VCaP (cell line): ENCODE measurements around the gene ABI1.

Experiments used
- H3K27ac ChIP-seq: fragments of 450-650 bp; 2 replicates; pipeline ENCODE4 v1.5.1; 2017
- TF ChIP-seq, protein P1 (sequence below): fragments of 450-650 bp; conservative IDR thresholded peaks from 2 replicates; pipeline ENCODE4 v1.5.1; 2017; ENCODE audit warnings: mild to moderate bottlenecking, moderate library complexity

ABI1 gene

DNA sequence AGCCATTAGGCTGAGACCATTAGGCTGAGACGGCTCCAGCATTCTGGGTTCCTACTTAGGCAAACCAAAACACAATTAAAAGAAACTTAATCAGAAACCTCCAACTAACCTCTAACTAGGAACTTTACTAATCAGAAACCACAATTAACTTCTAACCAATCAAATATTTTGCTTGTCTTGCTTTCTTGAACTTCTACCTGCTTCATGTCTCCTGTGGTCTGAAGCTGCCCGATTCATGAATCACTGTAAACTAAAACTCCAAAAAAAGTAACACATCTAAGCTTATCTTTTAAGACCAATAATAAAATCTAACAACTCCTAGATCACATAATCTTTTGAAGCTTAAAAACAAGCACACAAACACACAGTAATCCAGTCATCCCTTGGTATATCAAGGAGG lies 87.1 kb downstream of the ABI1 start:
- TF ChIP-seq, protein P1, sequence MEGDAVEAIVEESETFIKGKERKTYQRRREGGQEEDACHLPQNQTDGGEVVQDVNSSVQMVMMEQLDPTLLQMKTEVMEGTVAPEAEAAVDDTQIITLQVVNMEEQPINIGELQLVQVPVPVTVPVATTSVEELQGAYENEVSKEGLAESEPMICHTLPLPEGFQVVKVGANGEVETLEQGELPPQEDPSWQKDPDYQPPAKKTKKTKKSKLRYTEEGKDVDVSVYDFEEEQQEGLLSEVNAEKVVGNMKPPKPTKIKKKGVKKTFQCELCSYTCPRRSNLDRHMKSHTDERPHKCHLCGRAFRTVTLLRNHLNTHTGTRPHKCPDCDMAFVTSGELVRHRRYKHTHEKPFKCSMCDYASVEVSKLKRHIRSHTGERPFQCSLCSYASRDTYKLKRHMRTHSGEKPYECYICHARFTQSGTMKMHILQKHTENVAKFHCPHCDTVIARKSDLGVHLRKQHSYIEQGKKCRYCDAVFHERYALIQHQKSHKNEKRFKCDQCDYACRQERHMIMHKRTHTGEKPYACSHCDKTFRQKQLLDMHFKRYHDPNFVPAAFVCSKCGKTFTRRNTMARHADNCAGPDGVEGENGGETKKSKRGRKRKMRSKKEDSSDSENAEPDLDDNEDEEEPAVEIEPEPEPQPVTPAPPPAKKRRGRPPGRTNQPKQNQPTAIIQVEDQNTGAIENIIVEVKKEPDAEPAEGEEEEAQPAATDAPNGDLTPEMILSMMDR: no peak

DNA sequence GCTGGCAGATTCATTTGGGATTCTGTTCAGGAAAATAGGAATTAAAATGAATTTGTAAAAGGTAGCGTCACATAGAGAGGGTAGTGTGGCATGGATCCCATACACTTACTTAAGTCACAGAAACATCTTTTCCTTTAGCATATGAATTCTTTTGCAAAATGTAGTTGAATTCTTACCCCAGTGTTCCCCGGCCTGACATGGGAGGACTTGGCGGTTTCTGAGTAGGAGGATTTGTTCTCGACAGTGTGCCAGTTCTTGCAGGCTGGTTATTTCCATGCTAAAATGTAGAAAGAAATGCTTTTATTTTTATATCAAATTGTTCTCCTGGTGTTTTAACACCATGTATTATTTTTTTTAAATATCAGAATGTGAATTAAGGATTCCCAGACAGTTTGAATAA lies 90.7 kb downstream of the ABI1 start:
- TF ChIP-seq, protein P1: no peak
- no peak overlapping the region for H3K27ac ChIP-seq

More for the DNA sequence above, 87.1 kb downstream of the ABI1 start:
- H3K27ac ChIP-seq: no peak overlapping the region

DNA sequence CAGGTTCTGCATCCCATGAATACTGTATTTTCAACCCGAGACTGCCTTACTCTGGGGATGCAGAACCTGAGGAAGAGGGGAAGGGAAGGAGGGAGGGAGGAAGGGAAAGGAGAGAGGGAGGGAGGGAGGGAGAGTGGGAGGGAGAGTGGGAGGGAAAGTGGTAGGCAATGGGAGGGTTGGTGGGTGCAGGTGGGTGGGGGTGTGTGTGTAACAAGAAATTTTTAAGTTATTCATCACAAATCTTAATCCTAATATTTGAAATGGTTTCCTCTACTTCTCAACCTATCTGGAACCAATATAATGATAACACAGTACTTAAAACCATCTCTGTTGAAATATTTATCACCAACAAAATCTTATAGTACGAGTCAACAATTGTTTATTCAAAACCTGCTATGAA lies 95.2 kb downstream of the ABI1 start:
- TF ChIP-seq, protein P1: no peak
- no peak overlapping the region for H3K27ac ChIP-seq

DNA sequence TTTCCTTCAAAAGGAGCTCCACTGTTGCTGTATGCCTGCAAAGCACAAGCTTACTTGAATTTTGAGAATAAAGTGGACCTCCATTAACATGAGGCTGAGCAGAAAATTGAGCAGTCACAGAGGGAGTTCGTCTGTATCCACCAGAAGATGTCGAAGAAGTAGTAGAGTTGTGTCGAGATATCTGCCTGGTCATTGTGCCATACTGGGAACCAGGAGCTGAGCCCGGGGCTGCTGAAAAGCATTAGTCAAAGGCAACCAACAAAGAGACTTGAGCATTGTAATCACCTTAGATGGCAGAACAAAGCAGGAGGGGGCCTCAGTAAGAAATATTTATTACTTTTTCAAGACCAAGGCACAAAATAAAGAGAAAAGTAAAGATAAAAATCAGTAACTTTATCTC lies 101.8 kb downstream of the ABI1 start:
- TF ChIP-seq, protein P1: no peak
- H3K27ac ChIP-seq: no peak overlapping the region

DNA sequence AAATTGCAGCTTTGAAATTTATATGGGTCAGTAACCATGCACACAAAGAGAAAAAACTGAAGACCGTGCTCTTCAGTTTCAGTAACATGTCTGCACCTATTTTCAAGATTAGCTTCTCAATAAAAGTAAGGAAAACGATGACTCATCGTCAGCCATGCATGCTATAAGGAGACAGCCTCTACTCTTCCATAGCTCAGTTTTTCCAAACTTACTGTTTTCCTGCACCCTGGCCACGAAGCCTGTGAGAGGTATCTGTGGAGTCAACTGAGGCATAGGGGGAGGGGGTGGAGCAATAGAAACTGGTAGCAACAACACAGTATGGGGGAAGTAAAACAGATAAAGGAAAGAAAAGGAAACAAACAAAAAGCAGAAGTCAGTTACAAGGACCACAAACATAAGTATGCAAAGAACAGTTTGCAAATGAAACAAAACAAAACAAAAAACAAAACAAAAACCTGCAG lies 105.3 kb downstream of the ABI1 start:
- no peak overlapping the region for H3K27ac ChIP-seq
- TF ChIP-seq, protein P1: no peak

DNA sequence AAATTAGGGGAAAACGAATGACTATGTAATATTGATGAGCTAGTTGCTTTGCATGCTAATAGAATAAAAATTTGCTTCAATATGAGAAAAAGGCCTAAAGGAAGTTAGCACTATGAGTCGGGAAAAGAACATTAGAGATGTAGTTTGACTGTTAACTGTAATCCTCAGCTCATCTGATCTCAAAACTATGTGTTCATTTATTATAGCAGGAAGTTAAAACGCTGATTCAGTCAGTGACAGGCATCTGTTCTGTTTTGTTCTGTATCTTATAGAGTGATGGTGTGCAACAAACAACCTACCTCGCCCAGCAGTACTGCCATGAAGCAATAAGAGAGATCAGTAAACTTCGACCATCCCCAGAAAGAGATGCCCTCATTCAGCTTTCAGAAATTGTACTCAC lies 114.7 kb downstream of the ABI1 start:
- TF ChIP-seq, protein P1: no peak
- no peak overlapping the region for H3K27ac ChIP-seq

DNA sequence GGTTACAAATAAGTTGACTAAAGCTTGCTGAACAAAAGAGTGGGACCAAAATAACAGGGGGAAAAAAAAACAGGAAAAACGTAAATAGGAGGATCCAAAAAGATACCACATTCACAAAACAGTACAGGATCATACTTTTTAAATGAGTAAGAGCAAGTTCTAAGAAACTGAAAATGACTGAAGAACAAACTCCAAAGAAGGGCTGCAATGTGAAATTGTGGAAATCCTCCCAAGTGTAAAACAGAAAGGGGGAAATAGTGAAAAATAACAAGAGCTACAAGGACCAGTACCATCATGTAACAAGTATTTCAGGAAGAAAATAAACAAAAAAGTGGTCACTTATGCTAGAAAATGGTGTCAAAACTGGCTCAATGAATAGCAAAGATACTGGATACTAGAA lies 116.9 kb downstream of the ABI1 start:
- TF ChIP-seq, protein P1: no peak
- H3K27ac ChIP-seq: no peak overlapping the region

DNA sequence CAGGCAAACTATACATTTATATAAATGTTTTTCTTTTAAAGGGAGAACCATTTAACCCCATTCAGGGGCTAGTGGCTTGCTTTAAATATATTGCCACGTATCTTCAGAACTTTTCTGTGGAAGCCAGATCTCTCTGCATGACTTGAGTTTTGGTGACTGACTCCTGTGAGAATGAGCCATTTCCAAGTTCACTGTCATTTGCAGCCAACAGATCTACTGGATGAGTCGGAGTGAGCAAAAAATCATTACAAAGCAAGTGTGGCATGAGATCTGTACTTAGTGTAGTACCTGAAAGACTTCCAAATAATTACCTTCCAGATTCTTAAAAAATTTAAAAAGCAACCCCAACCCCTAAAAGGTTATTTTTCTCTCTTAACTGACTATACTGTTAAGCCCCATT lies 117.7 kb downstream of the ABI1 start:
- no peak overlapping the region for H3K27ac ChIP-seq
- TF ChIP-seq, protein P1: no peak
